Nucleus accumbens (tissue), 56 donors: Measurements from ENCODE around the gene MYO1C.
"Not testable (repeated sequence)": the region's sequence is repeated elsewhere in the genome, so short reads cannot be mapped to it uniquely, and the experiment has no call there.

Experiments used
- DNase-seq, 56 donors: peaks; one replicate each; lab custom pipeline; 2025; lab: John Stamatoyannopoulos, UW

The MYO1C gene

GRCh38 chr17:1492249-1493206, at the start of gene MYO1C:
Gene MYO1C, minus strand, starts transcription at chr17:1492686. Its CDS starts 199 bp downstream, at chr17:1492487.
- DNase-seq = no peak

- no peak for DNase-seq
Observed at GRCh38 chr17:1541367-1541904, 49.0 kb upstream of the MYO1C start.

DNA sequence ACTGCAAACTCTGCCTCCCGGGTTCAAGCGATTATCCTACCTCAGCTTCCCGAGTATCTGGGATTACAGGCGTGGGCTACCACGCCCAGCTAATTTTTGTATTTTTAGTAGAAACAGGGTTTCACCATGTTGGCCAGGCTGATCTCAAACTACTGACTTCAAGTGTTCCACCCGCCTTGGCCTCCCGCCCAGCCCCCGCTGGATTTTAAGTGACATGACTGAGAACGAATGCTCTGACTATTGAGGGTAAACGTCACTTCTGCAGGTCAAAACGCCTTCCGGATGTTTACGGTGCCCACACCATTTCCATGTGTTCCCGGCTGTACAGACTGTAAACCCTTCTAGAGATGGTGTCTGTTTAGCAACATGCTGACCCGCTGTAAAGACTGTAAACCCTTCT, 47.3 kb upstream of the MYO1C start:
- DNase-seq = no peak

DNA sequence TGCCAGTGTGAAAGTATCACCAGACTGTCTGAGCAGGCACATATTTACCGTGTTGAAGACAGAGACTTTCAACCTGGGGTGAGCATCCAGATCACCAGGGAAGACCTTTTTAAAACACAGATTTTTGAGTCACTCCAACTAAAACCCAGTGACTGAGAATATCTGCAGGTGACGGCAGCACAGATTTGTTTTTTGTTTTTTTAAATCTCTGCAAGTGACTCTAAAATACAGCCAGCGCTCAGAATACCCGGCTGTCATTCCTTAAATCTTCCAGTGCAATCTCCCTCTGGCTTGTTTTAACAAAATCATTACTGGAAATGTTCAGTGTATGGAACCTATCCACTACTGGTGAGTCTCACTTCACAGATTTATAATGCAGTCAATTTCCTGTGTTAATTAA, 43.3 kb upstream of the MYO1C start:
- no peak for DNase-seq

- no peak for DNase-seq
Observed at GRCh38 chr17:1533661-1534325, 41.3 kb upstream of the MYO1C start.

DNA sequence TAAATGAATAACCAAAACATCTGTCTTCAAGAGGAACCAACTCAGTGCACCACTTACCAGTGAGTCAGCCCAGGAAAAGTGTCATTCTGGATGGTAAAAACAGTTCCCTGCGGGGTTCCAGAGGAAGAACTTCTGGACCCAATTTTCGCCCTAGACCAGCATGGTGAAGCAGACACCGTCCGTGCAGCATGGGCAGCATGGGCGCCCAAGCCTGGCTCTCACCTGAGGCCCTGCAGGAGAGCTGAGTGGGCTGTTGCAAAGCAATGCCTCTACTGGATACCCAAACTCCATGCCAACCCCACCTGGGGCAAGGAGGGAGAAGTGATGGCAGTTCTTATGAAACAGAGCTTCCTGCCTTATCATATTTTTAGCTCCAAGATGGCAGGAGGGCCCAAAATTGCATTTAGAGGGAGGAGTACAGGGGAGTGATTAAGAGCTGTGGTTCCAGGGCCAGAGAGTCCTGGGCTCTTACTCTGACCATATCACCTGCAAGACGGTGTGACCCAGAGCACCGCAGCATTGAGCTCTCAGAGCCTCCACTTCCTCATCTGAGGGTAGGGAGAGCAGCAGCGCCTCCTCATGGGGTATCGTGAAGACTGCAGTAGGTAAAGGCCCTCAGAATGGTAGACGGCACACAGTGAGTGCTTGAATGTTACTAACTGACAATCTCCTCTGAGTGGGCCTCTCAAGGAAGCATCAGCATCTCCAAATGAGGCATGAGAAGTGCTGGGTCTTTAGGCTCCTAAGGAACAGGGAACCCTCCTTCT, 40.5 kb upstream of the MYO1C start:
- DNase-seq = peak in 1 of 56 donors; percentile 7

DNA sequence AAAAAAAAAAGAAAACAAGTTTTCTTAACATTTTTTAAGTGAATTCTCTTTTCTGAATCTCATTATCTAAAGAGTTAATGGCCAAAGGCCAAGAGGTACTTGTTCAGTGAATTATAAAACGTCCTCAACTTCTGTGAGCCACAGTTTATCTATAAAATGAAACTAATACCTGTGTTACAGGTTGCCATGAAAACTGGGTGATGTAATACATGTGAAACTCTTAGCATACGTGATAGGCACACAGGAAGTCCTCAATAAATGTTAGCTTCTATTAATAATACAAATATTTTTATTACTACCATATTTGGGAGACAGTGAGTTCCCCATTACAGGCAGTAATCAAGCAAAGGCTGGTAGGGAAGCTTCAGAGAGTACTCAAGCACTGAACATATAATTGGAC, 37.4 kb upstream of the MYO1C start:
- no peak for DNase-seq

DNA sequence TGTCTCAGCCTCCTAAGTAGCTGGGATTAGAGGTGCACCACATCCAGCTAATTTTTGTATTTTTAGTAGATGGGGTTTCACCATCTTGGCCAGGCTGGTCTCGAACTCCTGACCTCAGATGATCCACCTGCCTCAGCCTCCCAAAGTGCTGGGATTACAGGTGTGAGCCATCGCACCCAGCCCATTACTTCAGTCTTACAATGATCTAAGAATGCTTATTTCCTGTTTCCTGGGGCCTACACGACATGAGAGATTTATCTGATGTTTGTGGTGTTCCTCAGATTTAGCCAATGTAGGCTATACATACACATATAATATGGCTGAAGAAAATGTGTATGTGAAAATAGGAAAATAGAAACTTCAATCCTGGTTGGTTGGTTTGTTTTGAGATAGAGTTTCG, 34.4 kb upstream of the MYO1C start:
- DNase-seq = not testable (repeated sequence)

DNA sequence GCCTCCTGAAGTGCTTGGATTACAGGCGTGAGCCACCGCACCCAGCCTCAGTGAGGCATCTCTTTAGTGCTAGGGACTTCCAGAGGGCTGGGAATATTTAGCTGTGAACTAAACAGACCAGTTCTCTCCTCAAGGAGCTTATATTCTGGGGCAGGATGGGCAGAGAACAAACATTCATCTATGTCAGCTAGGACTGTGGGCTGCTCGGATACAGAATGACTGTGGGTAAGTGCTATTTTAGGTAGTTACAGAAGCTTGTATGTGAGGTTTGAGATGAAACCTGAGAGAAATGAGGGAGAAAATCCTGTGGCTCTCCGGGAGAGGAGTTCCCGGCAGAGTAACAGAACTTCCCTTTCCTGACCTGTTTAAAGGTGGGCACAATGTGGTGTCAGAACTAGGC, 30.1 kb upstream of the MYO1C start:
- no peak for DNase-seq

DNA sequence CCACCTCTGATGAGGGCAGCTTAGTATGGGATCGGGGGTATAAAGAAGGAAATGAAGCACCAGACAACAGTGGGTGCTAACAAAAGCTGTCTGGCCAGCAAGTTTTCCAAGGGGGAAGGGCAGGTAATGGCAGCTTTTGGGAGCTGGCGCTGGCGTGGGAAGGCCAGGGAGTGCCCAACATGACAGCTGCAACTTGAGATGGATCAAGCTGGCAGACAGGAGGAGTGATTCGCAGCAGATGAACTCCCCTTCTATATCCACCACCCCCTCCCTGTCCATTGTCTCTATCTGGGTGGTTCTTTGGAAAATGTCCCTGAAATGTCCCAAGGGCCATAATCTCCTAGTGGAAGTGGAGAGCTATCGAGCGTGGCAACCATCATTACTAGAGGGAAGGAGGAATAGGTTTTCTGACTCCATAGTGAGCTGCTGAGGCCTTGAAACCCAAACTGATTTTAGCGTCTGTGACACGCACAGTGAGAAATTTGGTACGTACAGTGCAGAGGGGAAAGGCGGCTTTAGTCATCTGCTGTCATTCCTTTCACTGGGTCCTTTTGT, 28.7 kb upstream of the MYO1C start:
- DNase-seq = no peak

DNA sequence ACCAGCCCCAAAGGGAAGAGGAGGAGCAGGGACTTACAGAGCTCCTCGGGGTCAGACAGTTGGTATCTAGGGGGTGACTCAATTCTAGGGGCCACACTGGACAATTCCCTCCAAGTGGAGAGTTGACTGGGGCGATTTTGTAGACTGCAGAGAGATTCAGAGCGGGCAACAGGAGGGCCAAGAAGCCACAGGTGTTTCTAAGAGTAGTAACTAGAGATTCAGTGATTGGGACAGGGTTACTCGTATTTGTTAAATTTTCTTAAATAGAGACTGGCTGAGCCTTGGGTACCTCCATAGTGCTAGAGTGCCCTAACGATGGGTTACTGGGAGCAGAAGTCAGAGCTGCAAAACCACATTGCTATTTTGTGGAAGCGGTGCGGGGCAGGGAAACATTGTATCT, 27.2 kb upstream of the MYO1C start:
- no peak for DNase-seq

- DNase-seq = no peak
Observed at GRCh38 chr17:1518410-1518809, 25.9 kb upstream of the MYO1C start.

DNA sequence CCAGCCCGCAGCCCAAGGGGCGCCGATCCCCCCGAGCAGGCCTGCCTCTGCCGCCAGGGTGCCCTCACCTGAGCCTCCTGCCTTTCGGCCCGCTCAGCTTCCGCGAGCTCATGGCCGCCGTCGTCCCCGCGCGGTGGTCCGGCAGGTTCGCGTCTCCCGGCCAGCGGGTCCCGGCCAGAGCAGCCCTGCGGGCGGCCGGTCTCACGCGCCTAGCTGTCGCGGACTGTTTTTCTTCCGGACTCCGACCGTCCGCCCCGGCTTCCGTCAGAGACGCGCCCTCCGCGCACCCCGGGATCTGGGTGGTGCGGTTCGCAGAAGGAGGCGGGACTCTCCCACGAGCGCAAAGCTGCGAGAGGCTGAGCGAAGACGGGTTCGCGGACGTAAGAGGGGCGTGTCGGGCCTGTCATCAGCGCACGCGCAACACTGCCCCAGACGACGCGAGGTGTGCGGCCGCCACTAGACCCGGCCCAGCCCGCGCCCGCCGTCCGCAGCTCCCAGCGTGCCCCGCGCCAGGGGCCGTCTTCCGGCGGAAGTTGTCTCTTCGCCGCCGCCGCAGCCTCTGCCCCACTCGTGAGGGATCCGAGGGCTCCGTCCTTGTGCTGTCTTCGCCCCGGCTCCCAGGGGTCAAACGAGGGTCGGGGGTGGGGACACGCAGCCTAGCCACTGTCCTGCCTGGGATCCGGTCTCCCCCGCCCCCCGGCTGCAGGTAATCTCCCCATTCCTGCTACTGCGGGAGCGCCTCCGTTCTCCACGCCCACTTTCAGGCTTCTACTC, 24.1 kb upstream of the MYO1C start, which contains the start of gene INPP5K:
Gene INPP5K, minus strand, starts transcription at position 225 of the 774 bp plus-strand sequence. Its CDS starts 113 bp downstream, at position 112.
- peak; percentile 54 to 99 (median 98) for DNase-seq

DNA sequence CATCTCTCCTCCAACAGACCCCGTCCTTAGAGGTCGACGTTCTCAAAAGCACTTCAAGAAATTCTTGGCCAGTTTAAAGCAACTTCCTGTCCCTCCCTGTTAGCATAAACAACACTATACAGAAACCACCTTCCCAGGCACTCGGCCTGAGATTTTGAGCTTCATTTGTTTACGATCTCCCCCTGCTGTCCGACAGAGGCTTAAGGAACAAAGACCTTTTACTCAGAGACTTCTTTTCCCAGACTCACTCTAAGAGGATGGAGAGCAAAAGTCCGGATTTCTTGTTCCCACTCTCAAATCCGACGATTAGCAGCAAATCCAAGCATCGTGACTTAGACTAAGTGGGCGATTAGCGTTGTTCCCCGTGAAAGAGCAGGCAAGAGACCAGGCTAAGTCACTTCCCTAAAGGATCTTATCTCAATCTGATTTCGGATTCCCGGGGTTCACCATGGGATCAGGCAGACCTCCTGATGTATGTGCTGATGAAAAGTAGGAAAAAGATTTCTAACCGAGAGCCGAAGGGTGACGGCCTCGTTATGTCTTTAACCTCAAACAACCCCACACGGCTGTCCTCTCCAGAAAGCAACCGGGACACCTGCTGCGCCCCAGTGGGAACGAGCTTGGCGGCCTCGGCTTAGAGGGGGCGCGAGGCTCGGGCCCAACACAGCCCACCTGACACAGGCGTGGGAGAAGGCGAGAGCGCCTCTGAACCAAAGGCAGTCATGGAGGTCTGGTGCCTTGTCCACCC, 23.3 kb upstream of the MYO1C start:
- peak in 14 of 56 donors; percentile 7 to 54 (median 14) for DNase-seq

DNA sequence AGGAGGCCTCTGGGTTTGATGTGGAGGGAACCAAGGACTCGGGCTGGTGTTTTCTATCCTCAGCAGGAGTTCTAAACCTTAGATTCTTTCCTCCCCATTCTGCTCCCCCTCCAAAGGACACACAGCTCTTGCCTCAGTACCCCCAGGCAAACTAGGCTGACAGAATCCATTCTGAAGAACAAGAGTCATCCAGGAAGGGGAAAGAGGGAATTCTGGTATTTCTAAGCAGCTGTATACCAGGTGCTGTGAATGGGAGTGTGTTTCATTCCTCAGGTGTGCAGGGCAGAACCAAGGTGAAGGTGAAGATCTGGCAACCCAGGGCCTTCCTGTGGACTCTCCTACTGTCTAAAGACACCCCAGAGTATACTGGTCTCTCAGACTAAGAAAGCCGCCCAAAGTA, 19.9 kb upstream of the MYO1C start:
- no peak for DNase-seq

DNA sequence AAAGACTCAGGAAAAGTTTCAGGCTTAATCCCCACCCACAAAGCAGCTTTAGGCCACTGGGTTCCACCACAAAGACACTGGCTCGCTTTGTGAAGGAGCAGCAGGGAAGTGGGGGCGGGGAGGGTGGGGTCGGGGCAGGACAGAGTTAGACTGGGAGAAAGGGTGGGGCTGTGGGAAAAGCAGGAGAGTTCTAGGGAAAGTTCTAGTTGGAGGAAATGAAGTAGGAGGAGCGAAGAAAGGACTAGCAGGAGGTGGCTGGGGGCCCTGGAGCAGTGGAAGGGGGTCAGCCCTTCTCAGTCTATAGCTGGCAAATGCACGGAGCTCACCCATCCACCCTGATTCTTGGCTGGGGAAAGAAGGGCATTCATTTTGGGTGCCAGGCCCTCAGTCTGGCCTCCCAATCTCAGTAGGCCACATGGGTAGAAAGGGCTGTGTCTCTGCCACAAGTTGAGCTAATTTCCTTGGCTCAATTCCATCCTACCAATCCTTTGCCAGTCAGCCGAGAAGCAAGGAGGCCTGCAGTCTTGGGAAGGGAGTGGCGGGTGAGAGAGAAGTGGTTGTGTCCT, 19.4 kb upstream of the MYO1C start:
- DNase-seq = peak in 4 of 56 donors; percentile 6 to 18 (median 12)

DNA sequence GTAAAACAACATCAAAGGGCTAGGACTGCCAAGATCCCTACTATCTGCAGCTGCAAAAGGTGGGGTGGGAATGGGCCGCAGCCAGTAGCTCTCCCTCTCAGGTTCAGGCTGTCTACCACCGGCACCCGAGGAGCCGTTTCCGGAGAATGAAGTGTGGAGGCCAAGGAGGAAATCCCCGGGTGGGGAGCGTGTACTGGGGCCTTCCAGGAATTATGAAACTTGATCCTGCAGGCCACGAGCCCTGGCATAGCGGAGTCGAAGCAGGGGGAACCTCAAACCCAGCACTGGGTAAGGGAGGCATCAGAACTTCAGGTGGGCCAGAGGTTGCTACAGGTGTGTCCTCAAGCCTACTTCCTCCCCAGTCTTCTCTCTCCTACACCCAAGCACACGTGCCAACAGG, 18.8 kb upstream of the MYO1C start:
- no peak for DNase-seq

- DNase-seq = no peak
Observed at GRCh38 chr17:1509290-1509881, 16.9 kb upstream of the MYO1C start.
